Neuron (in vitro differentiated cells): Measurements from ENCODE around the gene SMG9.

ENCODE experiments used
- H2AFZ ChIP-seq: one replicate; pipeline ENCODE4 v1.6.1; 2013; ENCODE audit warnings: low read depth, mild to moderate bottlenecking, inconsistent platforms, low read length, moderate library complexity
- H3K27me3 ChIP-seq: one replicate; pipeline ENCODE4 v1.6.1; 2013; ENCODE audit warnings: low read length; ENCODE audit not compliant: insufficient read depth
- H3K36me3 ChIP-seq: one replicate; pipeline ENCODE4 v1.6.1; 2013; ENCODE audit warnings: low read length; ENCODE audit not compliant: insufficient read depth
- H3K4me1 ChIP-seq: one replicate; pipeline ENCODE4 v1.6.1; 2013; ENCODE audit warnings: low read length; ENCODE audit not compliant: insufficient read depth
- H3K4me3 ChIP-seq: 2 replicates; pipeline ENCODE4 v1.5.1; 2013; ENCODE audit warnings: mild to moderate bottlenecking, low read length, moderate library complexity
- H3K9me3 ChIP-seq: one replicate; pipeline ENCODE4 v1.6.1; 2013; ENCODE audit warnings: low read length

The SMG9 gene

GRCh38 chr19:43754503-43755255 is at the start of gene SMG9:
Gene SMG9 (minus strand): TSS chr19:43754962. CDS start chr19:43750741, 4,221 bp downstream.
- Histone ChIP-seq H3K27me3 (no peaks in the 10 kb centered on the region), H3K36me3 (peaks cover 19% of the 10 kb centered on the region), H3K9me3 (no peaks in the 10 kb centered on the region), H3K4me1 (peaks cover 10% of the 10 kb centered on the region), H2AFZ (peak within 1 kb of the TSS; percentile 98), H3K4me3 (peak within 1 kb of the TSS; percentile 91)

GRCh38 chr19:43804432-43804831 is 49.7 kb upstream of the SMG9 start:
- Histone ChIP-seq H3K4me3 (no peak overlapping the region), H3K4me1 (no peaks in the 10 kb centered on the region), H3K27me3 (peaks cover 12% of the 10 kb centered on the region), H2AFZ (no peak overlapping the region), H3K9me3 (peaks cover 1% of the 10 kb centered on the region), H3K36me3 (no peaks in the 10 kb centered on the region)

GRCh38 chr19:43802216-43802951 is 47.6 kb upstream of the SMG9 start, which contains the start of gene LYPD5:
Gene LYPD5 (minus strand): TSS chr19:43802447. CDS start chr19:43802380, 67 bp downstream.
- peaks cover 2% of the 10 kb centered on the region for H3K4me1 ChIP-seq
- peaks cover 31% of the 10 kb centered on the region for H3K27me3 ChIP-seq
- no peaks in the 10 kb centered on the region for H3K36me3 ChIP-seq
- no peak within 1 kb of the TSS for H2AFZ ChIP-seq
- H3K9me3 ChIP-seq: peaks cover 3% of the 10 kb centered on the region
- H3K4me3 ChIP-seq: no peak within 1 kb of the TSS

- Histone ChIP-seq H3K4me3 (no peak overlapping the region), H3K27me3 (peaks cover 44% of the 10 kb centered on the region), H2AFZ (no peak overlapping the region), H3K9me3 (peaks cover 9% of the 10 kb centered on the region), H3K4me1 (peaks cover 2% of the 10 kb centered on the region), H3K36me3 (no peaks in the 10 kb centered on the region)
Observed at GRCh38 chr19:43799502-43800142, 44.9 kb upstream of the SMG9 start.

GRCh38 chr19:43798546-43799409 is 44.0 kb upstream of the SMG9 start:
- H3K4me3 ChIP-seq: peak overlapping the region; percentile 4
- H2AFZ ChIP-seq: peak overlapping the region; percentile 51
- H3K4me1 ChIP-seq: peaks cover 2% of the 10 kb centered on the region
- H3K36me3 ChIP-seq: no peaks in the 10 kb centered on the region
- H3K27me3 ChIP-seq: peaks cover 44% of the 10 kb centered on the region
- H3K9me3 ChIP-seq: peaks cover 8% of the 10 kb centered on the region

GRCh38 chr19:43798026-43798545 is 43.3 kb upstream of the SMG9 start:
- peaks cover 47% of the 10 kb centered on the region for H3K27me3 ChIP-seq
- no peak overlapping the region for H2AFZ ChIP-seq
- no peak overlapping the region for H3K4me3 ChIP-seq
- peaks cover 2% of the 10 kb centered on the region for H3K4me1 ChIP-seq
- H3K36me3 ChIP-seq: no peaks in the 10 kb centered on the region
- peaks cover 8% of the 10 kb centered on the region for H3K9me3 ChIP-seq

- Histone ChIP-seq H3K4me1 (peaks cover 2% of the 10 kb centered on the region), H2AFZ (no peak overlapping the region), H3K4me3 (no peak overlapping the region), H3K9me3 (peaks cover 8% of the 10 kb centered on the region), H3K27me3 (peaks cover 47% of the 10 kb centered on the region), H3K36me3 (no peaks in the 10 kb centered on the region)
Observed at GRCh38 chr19:43797556-43797955, 42.8 kb upstream of the SMG9 start.

- peaks cover 2% of the 10 kb centered on the region for H3K4me1 ChIP-seq
- H3K4me3 ChIP-seq: no peak overlapping the region
- H3K36me3 ChIP-seq: no peaks in the 10 kb centered on the region
- peaks cover 8% of the 10 kb centered on the region for H3K9me3 ChIP-seq
- H3K27me3 ChIP-seq: peaks cover 47% of the 10 kb centered on the region
- H2AFZ ChIP-seq: no peak overlapping the region
Observed at GRCh38 chr19:43797118-43797517, 42.4 kb upstream of the SMG9 start.

GRCh38 chr19:43790587-43790986 is 35.8 kb upstream of the SMG9 start:
- Histone ChIP-seq H3K36me3 (no peaks in the 10 kb centered on the region), H3K4me1 (no peaks in the 10 kb centered on the region), H3K27me3 (peaks cover 2% of the 10 kb centered on the region), H3K9me3 (peaks cover 2% of the 10 kb centered on the region), H2AFZ (no peak overlapping the region), H3K4me3 (no peak overlapping the region)

- Histone ChIP-seq H3K4me3 (no peak overlapping the region), H3K27me3 (peaks cover 2% of the 10 kb centered on the region), H3K36me3 (no peaks in the 10 kb centered on the region), H3K4me1 (peaks cover 3% of the 10 kb centered on the region), H2AFZ (no peak overlapping the region), H3K9me3 (no peaks in the 10 kb centered on the region)
Observed at GRCh38 chr19:43789029-43789428, 34.3 kb upstream of the SMG9 start.

- Histone ChIP-seq H2AFZ (no peak overlapping the region), H3K27me3 (no peaks in the 10 kb centered on the region), H3K4me3 (no peak overlapping the region), H3K9me3 (no peaks in the 10 kb centered on the region), H3K4me1 (peaks cover 3% of the 10 kb centered on the region), H3K36me3 (no peaks in the 10 kb centered on the region)
Observed at GRCh38 chr19:43786665-43787064, 31.9 kb upstream of the SMG9 start.
